IMR-90 (cell line): ENCODE measurements around the gene WWP2.

Experiments used
- CEBPB ChIP-seq: IDR thresholded peaks from 2 replicates; pipeline ENCODE4 v1.6.1; 2012; ENCODE audit warnings: low read depth, low read length, improper control_type of control experiment
- CHD1 ChIP-seq: IDR thresholded peaks from 2 replicates; pipeline ENCODE4 v1.6.1; 2012; ENCODE audit warnings: low read depth, low read length, improper control_type of control experiment
- CTCF ChIP-seq: conservative IDR thresholded peaks from 2 replicates; pipeline ENCODE4 v1.5.1; 2012; ENCODE audit warnings: mild to moderate bottlenecking, low read depth, low read length, improper control_type of control experiment
- ELK1 ChIP-seq: fragments of 150-350 bp; IDR thresholded peaks from 2 replicates; pipeline ENCODE4 v1.6.1; 2016; ENCODE audit warnings: low read depth, mild to moderate bottlenecking, low read length, moderate library complexity, borderline replicate concordance
- MAFK ChIP-seq: IDR thresholded peaks from 2 replicates; pipeline ENCODE4 v1.6.1; 2012; ENCODE audit warnings: low read depth, low read length, improper control_type of control experiment
- MAZ ChIP-seq: IDR thresholded peaks from 2 replicates; pipeline ENCODE4 v1.6.1; 2012; ENCODE audit warnings: low read depth, mild to moderate bottlenecking, low read length, improper control_type of control experiment, moderate library complexity, borderline replicate concordance
- MXI1 ChIP-seq: IDR thresholded peaks from 2 replicates; pipeline ENCODE4 v1.6.1; 2012; ENCODE audit warnings: low read depth, mild to moderate bottlenecking, low read length, moderate library complexity, borderline replicate concordance
- NFE2L2 ChIP-seq: fragments of 150-350 bp; IDR thresholded peaks from 2 replicates; pipeline ENCODE4 v1.6.1; 2016; ENCODE audit warnings: low read depth, mild to moderate bottlenecking, low read length
- POLR2A ChIP-seq: IDR thresholded peaks from 2 replicates; pipeline ENCODE4 v1.6.1; 2012; ENCODE audit warnings: mild to moderate bottlenecking, low read depth, low read length
- RAD21 ChIP-seq: IDR thresholded peaks from 2 replicates; pipeline ENCODE4 v1.6.1; 2012; ENCODE audit warnings: low read length, improper control_type of control experiment
- RCOR1 ChIP-seq: IDR thresholded peaks from 2 replicates; pipeline ENCODE4 v1.6.1; 2012; ENCODE audit warnings: mild to moderate bottlenecking, low read length, improper control_type of control experiment; ENCODE audit not compliant: insufficient replicate concordance
- RFX5 ChIP-seq: IDR thresholded peaks from 2 replicates; pipeline ENCODE4 v1.8.0; 2012; ENCODE audit warnings: low read depth, mild to moderate bottlenecking, low read length, moderate library complexity
- SMC3 ChIP-seq: fragments of 150-350 bp; IDR thresholded peaks from 2 replicates; pipeline ENCODE4 v1.6.1; 2016; ENCODE audit warnings: low read depth, mild to moderate bottlenecking, antibody characterized with exemption, low read length, moderate library complexity
- USF2 ChIP-seq: fragments of 150-350 bp; IDR thresholded peaks from 2 replicates; pipeline ENCODE4 v1.6.1; 2017; ENCODE audit warnings: mild to moderate bottlenecking, antibody characterized with exemption, low read length, low read depth

DNA sequence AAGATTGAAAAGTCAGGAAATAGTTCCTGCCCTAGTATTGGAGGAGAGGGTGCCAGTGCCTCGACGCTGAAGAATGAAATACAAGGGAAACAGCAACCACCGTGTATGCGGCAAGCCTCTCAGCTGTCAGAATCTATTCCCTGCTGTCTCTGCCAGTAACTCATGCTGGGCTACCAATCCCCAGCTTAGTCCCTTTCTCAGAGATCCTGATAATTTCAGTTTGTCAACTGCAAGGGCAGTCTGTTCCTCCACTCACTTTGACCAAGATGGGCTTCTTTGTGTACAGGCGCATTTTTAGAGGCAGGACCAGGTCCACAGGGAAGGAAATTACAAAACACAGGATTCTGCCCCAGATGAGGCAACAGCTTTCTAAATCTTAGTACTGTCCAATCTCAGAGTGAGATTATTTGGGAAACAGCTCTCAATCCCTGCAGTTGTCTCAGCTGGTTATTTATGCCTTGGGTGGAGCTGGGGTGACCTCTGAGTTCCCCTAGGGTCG is 37.1 kb upstream of the WWP2 start:
- TF ChIP-seq POLR2A (no peak), CTCF (no peak), ELK1 (no peak), RAD21 (no peak), MAZ (no peak), CEBPB (no peak), USF2 (no peak), SMC3 (no peak), MXI1 (0 out of 2 replicates have a peak, but pooled peaks have one; percentile 12), RCOR1 (no peak), CHD1 (no peak), NFE2L2 (no peak), RFX5 (no peak), MAFK (no peak)
